Measurements from ENCODE around the gene CCDC152.

The CCDC152 gene

GRCh38 chr5:42740920-42741319 lies 15.7 kb upstream of the CCDC152 start:
- no peak for DNase-seq (ENCODE audit: low read depth)
- H3K4me3 ChIP-seq (ENCODE audit: low read length), result no peak overlapping the region
- TF ChIP-seq CTCF (conservative IDR thresholded peaks at IDR 0.05; ENCODE audit: low read depth, low read length), result no peak

- no peak overlapping the region for H3K4me3 ChIP-seq (ENCODE audit: low read length)
- DNase-seq (ENCODE audit: low read depth), result no peak
- peak; percentile 49 for TF ChIP-seq CTCF (conservative IDR thresholded peaks at IDR 0.05; ENCODE audit: low read depth, low read length)
Observed at GRCh38 chr5:42745426-42745825, 11.2 kb upstream of the CCDC152 start.

GRCh38 chr5:42745856-42746255 lies 10.8 kb upstream of the CCDC152 start:
- no peak for TF ChIP-seq CTCF (conservative IDR thresholded peaks at IDR 0.05; ENCODE audit: low read depth, low read length)
- no peak overlapping the region for H3K4me3 ChIP-seq (ENCODE audit: low read length)
- no peak for DNase-seq (ENCODE audit: low read depth)

DNA sequence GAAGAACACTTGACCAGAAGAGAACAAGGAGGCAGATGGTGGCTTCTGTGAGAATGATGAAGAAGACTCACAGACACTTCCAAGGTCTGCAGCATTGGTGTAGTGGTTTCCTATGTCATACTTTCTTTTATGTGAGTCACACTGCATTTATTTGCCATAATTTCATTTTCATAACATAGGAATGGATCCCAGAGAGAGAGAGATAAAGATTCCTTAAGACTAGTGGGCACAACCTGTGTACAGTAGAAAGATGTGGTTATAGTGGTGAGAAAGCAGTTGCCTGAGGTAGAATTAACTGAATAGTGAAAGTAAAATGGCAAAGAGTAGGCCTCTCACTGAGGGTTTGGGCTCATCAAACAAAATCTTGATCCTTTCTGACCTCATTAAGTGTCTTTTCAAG lies 7.6 kb upstream of the CCDC152 start:
- H3K4me3 ChIP-seq (ENCODE audit: low read length), result no peak overlapping the region
- no peak for TF ChIP-seq CTCF (conservative IDR thresholded peaks at IDR 0.05; ENCODE audit: low read depth, low read length)
- DNase-seq (ENCODE audit: low read depth), result no peak

GRCh38 chr5:42750507-42750906 lies 6.1 kb upstream of the CCDC152 start:
- H3K4me3 ChIP-seq (ENCODE audit: low read length), result no peak overlapping the region
- DNase-seq (ENCODE audit: low read depth), result no peak
- no peak for TF ChIP-seq CTCF (conservative IDR thresholded peaks at IDR 0.05; ENCODE audit: low read depth, low read length)

DNA sequence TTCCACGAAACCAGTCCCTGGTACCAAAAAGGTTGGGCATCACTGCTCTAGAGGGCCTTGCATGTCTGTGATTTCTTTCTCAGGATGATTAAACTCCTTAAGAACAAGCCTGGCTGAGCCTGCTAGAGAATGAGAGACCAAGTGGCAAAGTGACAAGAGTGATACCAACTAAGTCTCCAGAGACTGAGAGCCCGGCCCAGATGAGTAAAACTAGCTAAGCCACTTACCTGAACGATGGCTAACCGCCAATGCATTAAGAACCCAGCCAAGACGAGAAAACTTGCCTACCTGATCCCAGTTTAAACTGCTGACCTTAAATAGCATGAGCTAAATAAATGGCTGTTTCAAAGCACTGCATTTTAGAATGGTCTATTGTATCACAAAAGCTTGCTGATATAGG lies 5.6 kb upstream of the CCDC152 start:
- no peak overlapping the region for H3K4me3 ChIP-seq (ENCODE audit: low read length)
- no peak for DNase-seq (ENCODE audit: low read depth)
- TF ChIP-seq CTCF (conservative IDR thresholded peaks at IDR 0.05; ENCODE audit: low read depth, low read length), result no peak

- no peak for TF ChIP-seq CTCF (conservative IDR thresholded peaks at IDR 0.05; ENCODE audit: low read depth, low read length)
- DNase-seq (ENCODE audit: low read depth), result no peak
- no peak overlapping the region for H3K4me3 ChIP-seq (ENCODE audit: low read length)
Observed at GRCh38 chr5:42753099-42753498, 3.5 kb upstream of the CCDC152 start.

Data from retinal pigment epithelial cell (primary cell).